GM15510 (cell line): ENCODE results near the gene MAP3K2.

Experiments used
- POLR2A ChIP-seq: IDR thresholded peaks from 3 replicates; pipeline ENCODE4 v1.6.1; 2011; ENCODE audit warnings: borderline replicate concordance; ENCODE audit not compliant: insufficient read length; ENCODE audit errors: extremely low read depth

The MAP3K2 gene

DNA sequence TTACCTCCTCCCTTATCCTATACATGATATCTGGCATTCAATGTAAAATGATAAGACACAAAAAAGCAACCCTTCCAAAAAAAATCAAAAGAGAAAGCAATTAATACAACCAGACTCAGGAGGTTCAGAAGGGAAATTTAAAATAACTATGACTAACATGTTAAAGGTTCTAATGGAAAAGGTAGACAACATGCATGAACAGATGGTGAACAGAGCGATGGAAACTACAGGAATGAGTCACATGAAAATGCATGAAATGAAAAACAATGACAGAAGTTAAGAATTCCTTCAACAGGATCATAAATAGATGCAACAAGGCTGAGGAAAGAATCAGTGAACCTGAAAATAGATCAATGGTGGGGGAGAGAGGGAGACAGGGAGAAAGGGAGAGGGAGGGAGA lies 67.7 kb downstream of the MAP3K2 start:
- TF ChIP-seq POLR2A, result no peak

DNA sequence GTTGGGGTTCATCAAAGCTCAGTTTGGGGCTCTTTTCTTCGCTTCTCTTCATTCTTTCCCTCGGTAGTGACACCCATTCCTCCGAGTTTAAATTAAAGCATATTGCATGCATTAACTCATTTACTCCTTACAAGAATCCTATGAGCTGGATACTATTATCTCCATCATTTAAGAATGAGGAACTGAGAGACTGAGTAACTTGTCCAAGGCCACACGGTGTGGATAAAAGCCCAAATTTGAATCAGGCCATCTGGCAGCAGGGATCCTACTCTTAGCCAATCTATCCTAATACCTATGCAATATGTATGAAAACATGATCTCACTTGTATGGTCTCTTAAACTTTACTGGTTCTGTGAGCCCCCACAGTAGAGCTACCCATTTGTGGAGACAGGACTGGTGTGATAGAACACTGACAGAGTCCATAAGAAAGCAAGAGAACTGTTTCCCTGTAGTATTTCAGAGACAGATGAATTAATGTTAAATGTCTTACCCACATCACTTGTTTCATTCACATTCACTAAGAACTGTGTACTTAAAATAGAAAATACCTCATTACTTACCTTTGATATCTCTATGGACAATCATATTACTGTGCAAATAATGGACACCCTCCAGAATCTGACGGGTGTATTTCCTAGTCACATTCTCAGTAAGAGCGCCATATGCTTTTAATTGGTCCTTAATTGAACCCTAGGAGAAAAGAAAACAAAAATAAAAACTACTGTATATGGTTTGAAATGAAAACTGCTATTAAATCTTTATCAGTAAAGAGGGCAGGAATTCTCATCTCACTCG lies 73.4 kb downstream of the MAP3K2 start:
- no peak for TF ChIP-seq POLR2A

DNA sequence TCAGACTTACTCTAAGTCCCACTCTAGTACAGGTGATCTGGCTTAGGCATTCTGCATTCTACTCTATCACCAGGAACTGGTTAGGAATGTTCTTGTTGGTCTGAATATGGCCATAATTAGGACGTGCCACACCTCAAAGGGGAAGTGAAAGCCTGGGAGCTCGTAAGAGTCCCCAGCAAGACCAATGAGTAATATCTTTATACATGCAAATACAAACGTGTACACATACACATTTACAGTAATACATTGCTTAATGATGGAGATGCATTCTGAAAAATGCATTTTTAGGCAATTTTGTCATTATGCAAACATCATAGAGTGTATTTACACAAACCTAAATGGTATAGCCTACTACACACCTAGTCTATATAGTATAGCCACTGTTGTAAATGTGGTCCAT lies 74.4 kb downstream of the MAP3K2 start:
- TF ChIP-seq POLR2A, result no peak

DNA sequence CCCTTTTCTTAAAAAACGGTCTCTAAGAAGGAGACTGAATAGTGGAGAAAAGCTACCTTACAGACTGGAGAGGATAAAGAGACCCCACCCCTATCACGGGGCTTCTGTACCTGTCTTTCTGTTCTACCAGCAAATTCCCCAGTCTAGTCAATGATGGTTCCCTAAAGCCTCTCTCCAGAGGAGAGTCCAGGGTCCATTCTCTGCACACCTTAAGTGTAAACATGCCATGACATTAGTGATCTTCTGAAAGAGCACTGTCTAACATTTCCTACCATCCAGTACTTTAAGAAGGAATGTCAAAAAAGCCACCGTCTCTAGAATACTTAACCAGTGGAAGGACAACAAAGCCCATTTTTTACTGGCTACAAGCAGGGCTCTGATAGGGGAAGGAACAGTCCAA lies 76.8 kb downstream of the MAP3K2 start:
- TF ChIP-seq POLR2A, result no peak

DNA sequence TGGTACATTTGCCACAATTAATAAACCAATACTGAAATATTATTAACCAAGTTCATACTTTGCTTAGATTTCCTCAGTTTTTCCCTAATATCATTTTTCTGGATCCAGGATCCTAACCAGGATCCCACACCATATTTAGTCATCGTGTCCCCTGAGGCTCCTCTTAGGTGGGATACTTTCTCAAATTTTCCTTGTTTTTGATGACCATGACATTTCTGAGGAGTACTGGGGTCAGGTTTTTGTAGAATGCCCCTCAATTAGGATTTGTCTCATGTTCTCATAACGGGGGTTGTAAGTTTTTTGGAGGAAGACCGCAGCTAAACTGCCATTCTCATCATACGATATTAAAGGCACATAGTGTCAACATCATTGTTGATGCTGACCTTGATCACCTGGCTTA lies 78.3 kb downstream of the MAP3K2 start:
- no peak for TF ChIP-seq POLR2A

DNA sequence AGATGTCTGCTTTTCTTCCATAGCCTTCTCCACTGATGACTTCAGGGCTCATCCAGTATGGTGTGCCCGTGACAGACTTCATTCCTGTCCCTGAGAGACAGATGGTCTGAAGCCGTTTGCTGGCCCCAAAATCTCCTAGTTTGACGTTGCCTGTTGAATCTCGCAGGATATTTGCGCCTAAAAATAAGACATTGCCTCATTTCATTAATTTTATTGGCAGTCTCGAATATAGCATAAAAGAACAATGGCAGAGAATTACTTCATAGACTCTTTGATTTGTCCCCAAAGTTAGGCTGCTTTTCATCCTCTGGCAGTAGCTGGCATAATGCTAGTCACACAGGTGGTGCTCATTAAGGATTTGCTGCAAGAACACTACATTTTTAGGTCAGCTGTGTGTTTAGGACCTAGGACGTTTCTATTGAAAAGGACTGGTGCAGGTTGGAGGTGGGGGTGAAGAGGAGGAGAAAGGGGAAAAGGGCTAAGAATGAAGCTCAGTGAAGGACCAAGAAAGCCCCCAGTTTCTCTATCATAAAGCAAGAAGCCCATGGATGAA lies 79.1 kb downstream of the MAP3K2 start:
- no peak for TF ChIP-seq POLR2A

DNA sequence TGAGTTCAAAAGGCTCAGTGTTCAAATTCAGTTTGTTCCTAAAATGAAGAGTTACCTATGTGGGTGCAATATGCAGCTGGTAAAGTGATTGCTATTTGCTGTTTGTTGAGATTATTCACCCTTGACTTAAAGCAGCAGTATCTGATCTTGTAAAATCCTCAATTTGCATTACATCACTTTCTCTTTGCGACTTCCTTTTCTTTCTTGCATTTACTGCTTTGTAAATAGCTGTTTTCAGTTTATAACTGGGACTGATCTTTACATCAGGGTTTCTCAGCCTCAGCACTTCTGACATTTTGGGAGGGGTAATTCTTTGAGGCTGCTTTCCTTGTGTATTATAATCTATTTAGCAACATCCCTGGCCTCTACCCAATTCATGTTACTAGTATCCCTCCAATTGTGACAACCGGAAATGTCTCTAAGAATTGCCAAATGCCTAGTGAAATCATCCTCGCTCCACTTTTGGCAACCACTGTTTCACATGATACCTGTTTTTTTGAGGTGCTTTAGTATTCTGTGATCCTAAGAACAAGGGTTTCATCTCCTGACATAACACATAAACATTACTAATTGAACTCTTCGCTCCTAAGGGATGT lies 81.7 kb downstream of the MAP3K2 start:
- no peak for TF ChIP-seq POLR2A

DNA sequence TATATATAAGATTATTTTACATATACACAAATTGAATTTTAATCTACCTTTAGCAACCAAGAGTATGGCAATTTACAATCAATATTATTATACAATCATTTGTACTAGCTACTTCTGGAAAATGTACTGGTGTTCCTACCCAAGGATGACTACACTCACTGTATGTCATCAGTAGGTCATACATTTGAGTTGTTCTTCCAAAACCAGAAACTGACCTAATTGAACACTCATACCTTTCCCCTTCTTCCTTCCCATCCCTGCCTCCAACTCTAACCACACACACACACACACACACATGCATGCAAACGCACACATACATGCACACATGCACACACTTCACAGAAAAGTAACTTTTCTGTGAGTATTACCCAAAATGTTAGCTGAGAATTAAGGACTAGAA lies 85.6 kb downstream of the MAP3K2 start:
- TF ChIP-seq POLR2A, result no peak

DNA sequence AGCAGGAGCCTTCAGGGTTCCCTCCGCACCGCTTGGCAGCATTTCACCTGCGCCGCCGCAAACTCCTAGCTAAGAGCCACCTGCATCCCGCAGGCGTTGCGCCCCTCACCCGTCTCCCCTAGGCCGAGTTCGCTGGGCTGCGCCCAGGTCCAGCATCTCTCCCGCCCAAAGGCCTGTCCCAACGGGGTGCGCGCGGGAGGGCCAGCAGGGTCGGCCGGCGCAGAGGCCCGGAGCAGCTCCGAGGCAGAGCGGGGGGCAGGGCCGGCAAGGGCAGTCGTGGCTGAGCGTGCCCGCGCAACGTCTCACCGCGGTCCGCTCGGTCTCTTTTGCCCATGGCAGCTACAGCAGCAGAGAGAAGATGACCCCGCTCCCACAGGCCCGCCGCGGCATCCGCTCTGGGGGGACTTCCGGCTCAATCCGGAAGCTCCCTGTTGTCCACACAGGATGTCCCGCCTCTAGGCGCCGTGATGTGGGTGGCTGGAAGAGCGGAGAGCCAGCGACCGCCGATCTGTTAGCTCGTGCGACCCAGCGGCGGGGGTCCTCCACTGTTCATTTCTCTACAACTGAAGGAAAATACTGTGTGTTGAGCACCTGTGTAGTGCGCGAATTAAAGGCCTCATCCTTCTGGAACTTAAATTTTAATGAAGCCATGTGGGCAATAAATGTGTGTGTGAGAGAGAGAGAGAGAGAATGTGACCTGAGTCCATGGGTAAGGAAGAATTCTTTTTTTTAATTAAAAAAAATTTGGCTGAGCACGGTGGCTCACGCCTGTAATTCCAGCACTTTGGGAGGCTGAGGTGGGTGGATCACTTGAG lies 93.8 kb downstream of the MAP3K2 start, which contains the start of gene ERCC3:
Gene ERCC3, minus strand, starts transcription at position 397 of the 815 bp plus-strand sequence. Its CDS starts 63 bp downstream, at position 334.
- peak; percentile 86 for TF ChIP-seq POLR2A

DNA sequence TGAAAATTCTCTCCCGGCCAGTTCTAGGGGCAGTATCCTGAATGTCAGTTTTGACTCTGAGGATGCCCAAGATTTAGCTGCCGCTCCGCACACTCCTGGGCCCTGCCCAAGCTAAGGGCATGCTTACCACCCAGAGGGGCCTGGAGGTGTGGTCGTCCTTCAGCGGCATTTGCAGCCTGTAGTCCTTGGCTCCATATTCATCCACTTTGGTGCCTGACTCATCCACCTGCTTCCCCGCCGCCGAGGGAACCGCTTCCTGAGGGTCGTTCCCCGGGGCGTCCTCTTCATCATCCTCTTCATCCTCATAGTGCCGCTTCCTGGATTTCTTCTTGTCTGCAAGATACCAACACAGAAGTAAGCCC lies 94.4 kb downstream of the MAP3K2 start:
- no peak for TF ChIP-seq POLR2A

DNA sequence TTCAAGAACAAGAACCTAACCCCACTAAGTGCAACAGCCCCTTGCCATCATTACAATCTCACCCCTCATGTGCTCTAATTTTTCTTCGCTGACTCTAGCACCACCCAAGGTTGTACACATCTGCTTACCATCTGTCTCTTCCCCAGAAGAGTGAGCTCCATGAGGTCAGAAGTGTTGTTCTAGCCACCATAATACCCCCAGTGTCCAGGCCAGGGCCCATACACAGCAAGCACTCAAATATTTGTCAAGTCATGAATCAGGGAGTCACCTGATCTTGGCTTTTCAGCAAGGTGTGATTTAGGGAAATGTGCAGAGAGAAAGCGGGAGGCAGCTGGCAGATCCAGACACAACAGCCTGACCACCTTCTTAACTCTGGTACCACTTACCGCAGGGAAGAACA lies 99.5 kb downstream of the MAP3K2 start:
- no peak for TF ChIP-seq POLR2A

DNA sequence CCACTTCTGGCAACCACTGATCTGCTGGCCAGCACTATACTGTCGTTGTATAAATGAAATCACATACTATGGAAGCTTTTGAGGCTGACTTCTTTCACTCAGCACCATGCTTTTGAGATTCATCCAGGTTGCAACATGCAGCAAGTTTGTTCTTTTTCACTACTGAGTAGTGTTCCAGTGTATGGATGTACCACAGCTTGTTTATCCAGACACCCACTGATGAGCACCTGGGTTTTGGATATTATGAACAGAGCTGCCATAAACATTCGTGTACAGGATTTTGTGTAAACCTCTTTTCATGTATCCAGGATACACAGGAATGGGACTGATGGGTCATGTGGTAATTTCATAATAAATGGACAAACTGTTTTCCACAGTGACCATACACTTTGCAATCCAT lies 104.5 kb downstream of the MAP3K2 start:
- no peak for TF ChIP-seq POLR2A

DNA sequence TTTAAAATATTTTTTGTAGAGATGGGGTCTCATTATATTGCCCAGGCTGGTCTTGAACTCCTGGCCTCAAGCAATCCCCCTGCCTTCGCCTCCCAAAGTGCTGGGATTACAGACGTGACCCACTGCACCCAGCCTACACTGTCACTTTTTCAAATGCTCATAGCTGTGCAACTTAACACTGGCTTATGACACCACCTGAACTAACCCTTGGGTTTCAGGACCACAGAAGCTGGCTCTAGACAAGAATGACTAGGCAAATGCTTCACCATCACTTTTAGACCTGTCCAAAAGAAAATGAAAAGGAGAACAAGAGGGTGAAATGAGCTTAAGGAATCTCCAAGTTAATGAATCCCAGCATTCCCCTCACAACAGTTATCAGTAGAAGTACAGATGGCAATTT lies 107.1 kb downstream of the MAP3K2 start:
- no peak for TF ChIP-seq POLR2A

DNA sequence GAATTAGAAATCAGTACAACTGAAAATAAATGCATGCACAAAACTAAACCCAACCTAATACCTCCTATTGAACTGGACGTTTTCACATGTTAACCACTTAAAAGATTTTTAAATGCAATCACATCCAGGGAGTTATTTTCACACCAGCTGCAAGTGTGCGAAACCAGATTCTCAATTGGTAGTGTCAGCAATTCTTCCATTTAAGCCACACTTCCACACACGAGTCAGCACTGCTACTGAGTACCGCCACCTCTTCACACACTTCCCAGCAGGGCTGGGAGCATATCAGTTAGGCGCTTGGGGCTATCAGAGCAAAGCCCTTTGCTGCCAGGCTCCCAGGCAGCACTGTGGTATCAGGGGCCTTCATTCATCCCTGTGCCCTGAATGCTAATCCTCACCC lies 108.0 kb downstream of the MAP3K2 start:
- no peak for TF ChIP-seq POLR2A

DNA sequence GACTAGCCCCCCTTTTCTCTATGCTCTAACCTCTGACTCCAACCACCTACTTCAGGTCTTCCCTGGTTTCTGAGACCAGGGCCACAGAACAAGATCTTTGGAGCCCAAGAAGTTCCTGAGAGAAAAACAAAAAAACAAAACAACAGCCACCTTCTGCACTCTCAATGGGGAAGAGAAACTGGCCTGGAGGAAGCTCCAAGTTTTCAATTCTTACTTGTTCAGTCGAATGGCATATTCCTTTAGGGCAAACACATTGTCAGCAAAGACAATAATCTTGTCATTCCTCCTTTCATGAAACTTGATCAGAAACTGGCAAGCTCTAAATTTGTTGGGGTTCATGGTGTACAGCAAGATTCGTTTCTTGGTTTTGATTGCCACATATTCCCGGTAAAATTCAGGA lies 108.8 kb downstream of the MAP3K2 start:
- TF ChIP-seq POLR2A, result no peak
